ENCODE results near the gene GRAMD2B. TPM values are rescaled to one million over a fixed set of nuclear protein-coding genes. Genes with fewer than 3 reads are reported as not detected.
A peak's percentile ranks its signal among the peaks of the same experiment; 100 is the strongest.
"Not testable (repeated sequence)": the region's sequence is repeated elsewhere in the genome, so short reads cannot be mapped to it uniquely, and the experiment has no call there.

The GRAMD2B gene
- total and polyA plus RNA-seq, 7 donors = 26.1 to 53.8 (median 44.4) TPM

GRCh38 chr5:126515337-126515736, 92.1 kb downstream of the GRAMD2B start:
- intact Hi-C loops (cut with DNase I) = no loop called here
- TF ChIP-seq POLR2AphosphoS5 (IDR thresholded peaks at IDR 0.05) (no peak), EP300 (IDR thresholded peaks at IDR 0.05) (no peak), POLR2A (IDR thresholded peaks at IDR 0.05) (no peak), CTCF (IDR thresholded peaks at IDR 0.05) (no peak)
- Histone ChIP-seq H3K36me3 (no peaks in the 10 kb centered on the region), H3K27ac (no peak overlapping the region), H3K9me3 (no peaks in the 10 kb centered on the region), H3K4me1 (peaks cover 0 to 26% (median 16%) of the 10 kb centered on the region in 4 donors), H3K27me3 (no peaks in the 10 kb centered on the region), H3K4me3 (no peak overlapping the region)
- no peak for DNase-seq

GRCh38 chr5:126516133-126516532, 92.9 kb downstream of the GRAMD2B start:
- intact Hi-C loops (cut with DNase I) = no loop called here
- WGBS, 2 donors = 55 to 80% methylated on average over 1 of the region's 1 CpG
- Histone ChIP-seq H3K9me3 (no peaks in the 10 kb centered on the region), H3K4me3 (no peak overlapping the region), H3K4me1 (peaks cover 0 to 34% (median 24%) of the 10 kb centered on the region in 4 donors), H3K27me3 (no peaks in the 10 kb centered on the region), H3K27ac (no peak overlapping the region), H3K36me3 (no peaks in the 10 kb centered on the region)
- DNase-seq = no peak
- TF ChIP-seq CTCF (IDR thresholded peaks at IDR 0.05) = no peak
- TF ChIP-seq POLR2A (IDR thresholded peaks at IDR 0.05) = no peak
- no peak for TF ChIP-seq EP300 (IDR thresholded peaks at IDR 0.05)
- TF ChIP-seq POLR2AphosphoS5 (IDR thresholded peaks at IDR 0.05) = no peak

GRCh38 chr5:126516852-126517251, 93.6 kb downstream of the GRAMD2B start:
- Histone ChIP-seq H3K27me3 (no peaks in the 10 kb centered on the region), H3K9me3 (no peaks in the 10 kb centered on the region), H3K36me3 (no peaks in the 10 kb centered on the region), H3K27ac (no peak overlapping the region), H3K4me3 (no peak overlapping the region), H3K4me1 (peaks cover 0 to 41% (median 30%) of the 10 kb centered on the region in 4 donors)
- DNase-seq = no peak
- no peak for TF ChIP-seq POLR2AphosphoS5 (IDR thresholded peaks at IDR 0.05)
- TF ChIP-seq EP300 (IDR thresholded peaks at IDR 0.05) = no peak
- TF ChIP-seq POLR2A (IDR thresholded peaks at IDR 0.05) = no peak
- no peak for TF ChIP-seq CTCF (IDR thresholded peaks at IDR 0.05)
- intact Hi-C loops (cut with DNase I) = no loop called here

GRCh38 chr5:126519223-126519622, 96.0 kb downstream of the GRAMD2B start:
- H3K36me3 ChIP-seq; H3K9me3 ChIP-seq; H3K4me3 ChIP-seq; DNase-seq; H3K27me3 ChIP-seq; intact Hi-C loops (cut with DNase I): not testable (repeated sequence)
- whole genome bisulfite sequencing, 2 donors = 32 to 79% methylated on average over 4 of the region's 4 CpGs
- H3K27ac ChIP-seq = peak overlapping the region; percentile 69 to 93 (median 78)
- H3K4me1 ChIP-seq = peaks cover 0 to 51% (median 36%) of the 10 kb centered on the region in 4 donors

GRCh38 chr5:126519637-126520592, 96.7 kb downstream of the GRAMD2B start:
- WGBS, 2 donors = 27 to 50% methylated on average over 6 of the region's 6 CpGs
- Histone ChIP-seq H3K4me3 (peak overlapping the region in 3 of 4 donors; percentile 11 to 27 (median 25)), H3K9me3 (no peaks in the 10 kb centered on the region), H3K27ac (peak overlapping the region; percentile 69 to 93 (median 78)), H3K4me1 (peaks cover 0 to 58% (median 40%) of the 10 kb centered on the region in 4 donors), H3K36me3 (no peaks in the 10 kb centered on the region), H3K27me3 (no peaks in the 10 kb centered on the region)
- intact Hi-C loops (cut with DNase I) = loop anchor here (5.0 kb wide), 1 partner anchor 103 kb away; no protein-coding TSS in a partner anchor
- DNase-seq = peak; percentile 87
- TF ChIP-seq EP300 (IDR thresholded peaks at IDR 0.05) (peak in 3 of 4 donors; percentile 24 to 36 (median 25)), POLR2A (IDR thresholded peaks at IDR 0.05) (no peak), POLR2AphosphoS5 (IDR thresholded peaks at IDR 0.05) (peak; percentile 64 to 84 (median 76))
